ENCODE measurements around the gene CSF3.

GRCh38 chr17:39979893-39980350 is 35.3 kb upstream of the CSF3 start:
- TF ChIP-seq EZH2 (IDR thresholded peaks at IDR 0.05; ENCODE audit: borderline replicate concordance, low read length) (no peak), CTCF (conservative IDR thresholded peaks at IDR 0.05 in 1 of 2, IDR thresholded peaks at IDR 0.05 in 1 of 2; ENCODE audit: extremely low read depth in 1 of 2, insufficient read depth in 1 of 2, low read depth in 1 of 2, low read length in 2 of 2) (peak in 1 of 2 donors; percentile 12)
